ENCODE data around the gene PMS1. TPM values are rescaled to one million over a fixed set of nuclear protein-coding genes. Genes with fewer than 3 reads are reported as not detected.

The PMS1 gene
- total RNA-seq, 4 donors from 2014 or later: 5.7 to 15.7 (median 11.0) TPM

- Histone ChIP-seq H3K4me1 (peaks cover 37% of the 10 kb centered on the region), H3K4me3 (no peak overlapping the region), H3K27me3 (no peaks in the 10 kb centered on the region), H3K9me3 (no peaks in the 10 kb centered on the region), H3K27ac (no peak overlapping the region), H3K36me3 (peaks cover 34% of the 10 kb centered on the region)
- no peak for DNase-seq (ENCODE audit: low spot score in 2 of 2)
- TF ChIP-seq POLR2AphosphoS5 (IDR thresholded peaks at IDR 0.05) (no peak), CTCF (IDR thresholded peaks at IDR 0.05) (no peak), POLR2A (IDR thresholded peaks at IDR 0.05) (no peak), EP300 (IDR thresholded peaks at IDR 0.05) (no peak)
- 52% methylated on average over 4 of the region's 4 CpGs for WGBS
Observed at GRCh38 chr2:189782221-189782671, 2.0 kb upstream of the PMS1 start.

GRCh38 chr2:189783451-189783926 is 761 bp upstream of the PMS1 start:
- Histone ChIP-seq H3K27ac (peak overlapping the region; percentile 95), H3K36me3 (peaks cover 26% of the 10 kb centered on the region), H3K9me3 (no peaks in the 10 kb centered on the region), H3K4me1 (peaks cover 37% of the 10 kb centered on the region), H3K27me3 (no peaks in the 10 kb centered on the region), H3K4me3 (peak overlapping the region; percentile 73)
- under 1% methylated on average over 12 of the region's 17 CpGs for WGBS
- no peak for TF ChIP-seq EP300 (IDR thresholded peaks at IDR 0.05)
- TF ChIP-seq CTCF (IDR thresholded peaks at IDR 0.05): no peak
- no peak for TF ChIP-seq POLR2A (IDR thresholded peaks at IDR 0.05)
- TF ChIP-seq POLR2AphosphoS5 (IDR thresholded peaks at IDR 0.05): no peak
- DNase-seq (ENCODE audit: low spot score in 2 of 2): no peak

- H3K27ac ChIP-seq: no peak overlapping the region
- no peaks in the 10 kb centered on the region for H3K4me1 ChIP-seq
- no peak for TF ChIP-seq POLR2AphosphoS5 (IDR thresholded peaks at IDR 0.05)
- TF ChIP-seq EP300 (IDR thresholded peaks at IDR 0.05): no peak
- TF ChIP-seq POLR2A (IDR thresholded peaks at IDR 0.05): no peak
- TF ChIP-seq CTCF (IDR thresholded peaks at IDR 0.05): no peak
- no peaks in the 10 kb centered on the region for H3K9me3 ChIP-seq
- no peak for DNase-seq (ENCODE audit: low spot score in 2 of 2)
- H3K36me3 ChIP-seq: peaks cover 42% of the 10 kb centered on the region
- no peaks in the 10 kb centered on the region for H3K27me3 ChIP-seq
- H3K4me3 ChIP-seq: no peak overlapping the region
- 88% methylated on average over 12 of the region's 12 CpGs for WGBS
Observed at GRCh38 chr2:189791338-189792042, 7.2 kb downstream of the PMS1 start.

GRCh38 chr2:189794310-189794709 is 10.1 kb downstream of the PMS1 start:
- WGBS: 98% methylated on average over 1 of the region's 1 CpG
- DNase-seq (ENCODE audit: low spot score in 2 of 2): no peak
- peaks cover 49% of the 10 kb centered on the region for H3K36me3 ChIP-seq
- H3K4me1 ChIP-seq: peaks cover under 1% of the 10 kb centered on the region
- H3K4me3 ChIP-seq: no peak overlapping the region
- TF ChIP-seq POLR2AphosphoS5 (IDR thresholded peaks at IDR 0.05): no peak
- TF ChIP-seq EP300 (IDR thresholded peaks at IDR 0.05): no peak
- no peaks in the 10 kb centered on the region for H3K27me3 ChIP-seq
- no peaks in the 10 kb centered on the region for H3K9me3 ChIP-seq
- no peak overlapping the region for H3K27ac ChIP-seq

DNA sequence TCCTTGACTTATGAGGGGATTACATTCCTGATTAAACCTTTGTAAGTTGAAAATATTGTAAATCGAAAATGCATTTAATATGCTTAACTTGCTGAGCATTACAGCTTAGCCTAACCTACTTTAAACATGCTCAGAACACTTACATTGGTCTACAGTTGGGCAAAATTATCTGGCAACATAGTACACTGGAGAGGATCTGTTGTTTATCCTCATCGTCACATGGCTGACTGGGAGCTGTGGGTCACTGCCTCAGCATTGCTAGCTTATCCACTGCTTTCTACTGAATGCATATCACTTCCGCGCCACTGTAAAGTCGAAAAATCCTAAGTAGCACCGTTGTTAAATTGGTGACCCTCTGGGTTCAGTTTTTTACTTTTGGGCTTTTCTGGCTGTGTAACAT is 13.7 kb downstream of the PMS1 start:
- Histone ChIP-seq H3K4me3 (no peak overlapping the region), H3K4me1 (peaks cover 4% of the 10 kb centered on the region), H3K36me3 (peaks cover 54% of the 10 kb centered on the region), H3K27me3 (no peaks in the 10 kb centered on the region), H3K9me3 (no peaks in the 10 kb centered on the region), H3K27ac (no peak overlapping the region)
- WGBS: 91% methylated on average over 6 of the region's 6 CpGs
- TF ChIP-seq POLR2A (IDR thresholded peaks at IDR 0.05): no peak
- TF ChIP-seq EP300 (IDR thresholded peaks at IDR 0.05): no peak
- TF ChIP-seq POLR2AphosphoS5 (IDR thresholded peaks at IDR 0.05): no peak
- no peak for TF ChIP-seq CTCF (IDR thresholded peaks at IDR 0.05)
- DNase-seq (ENCODE audit: low spot score in 2 of 2): no peak

Data from suprapubic skin (tissue), 4 donors.